ELF-1 (cell line): ENCODE measurements around the gene SLC34A3.

ENCODE experiments used
- DNase-seq: peaks from one replicate; pipeline ENCODE4 v3.0.0-alpha.2; 2016; ENCODE audit warnings: low read depth, low spot score

Gene SLC34A3

DNA sequence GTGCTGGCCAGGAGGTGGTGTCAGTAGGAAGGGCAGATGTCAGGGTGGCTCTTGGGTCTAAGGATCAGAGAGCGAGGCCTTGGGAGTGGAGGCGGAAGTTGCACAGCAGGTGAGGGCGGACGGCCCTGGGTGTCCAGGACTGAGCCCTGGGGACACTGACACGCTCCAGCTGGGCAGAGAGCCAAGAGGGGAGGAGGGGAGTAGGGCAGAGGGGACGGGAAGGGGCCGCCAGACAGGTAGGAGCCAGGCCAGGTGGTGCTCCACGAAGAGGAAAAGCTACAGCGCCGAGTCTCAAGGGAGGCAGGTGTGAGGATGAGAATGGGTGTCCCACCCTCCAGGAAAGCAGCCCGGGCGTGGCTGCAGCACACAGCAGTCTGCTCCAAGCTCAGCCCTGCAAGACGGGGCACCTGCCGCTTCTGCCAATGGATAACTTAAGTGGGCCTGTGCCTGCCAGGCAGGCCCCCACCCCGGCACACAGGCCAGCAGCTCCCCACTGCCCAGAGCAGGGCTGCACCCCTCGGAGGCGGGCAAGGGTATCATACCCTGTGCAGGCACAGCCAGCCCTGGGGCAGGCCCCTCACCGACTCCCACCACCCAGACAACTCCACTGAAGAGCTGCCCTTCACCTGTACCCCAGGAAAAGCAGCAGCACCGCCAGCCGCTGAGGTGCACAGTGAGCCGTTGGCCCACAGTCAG lies 35.0 kb upstream of the SLC34A3 start:
- no peak for DNase-seq

DNA sequence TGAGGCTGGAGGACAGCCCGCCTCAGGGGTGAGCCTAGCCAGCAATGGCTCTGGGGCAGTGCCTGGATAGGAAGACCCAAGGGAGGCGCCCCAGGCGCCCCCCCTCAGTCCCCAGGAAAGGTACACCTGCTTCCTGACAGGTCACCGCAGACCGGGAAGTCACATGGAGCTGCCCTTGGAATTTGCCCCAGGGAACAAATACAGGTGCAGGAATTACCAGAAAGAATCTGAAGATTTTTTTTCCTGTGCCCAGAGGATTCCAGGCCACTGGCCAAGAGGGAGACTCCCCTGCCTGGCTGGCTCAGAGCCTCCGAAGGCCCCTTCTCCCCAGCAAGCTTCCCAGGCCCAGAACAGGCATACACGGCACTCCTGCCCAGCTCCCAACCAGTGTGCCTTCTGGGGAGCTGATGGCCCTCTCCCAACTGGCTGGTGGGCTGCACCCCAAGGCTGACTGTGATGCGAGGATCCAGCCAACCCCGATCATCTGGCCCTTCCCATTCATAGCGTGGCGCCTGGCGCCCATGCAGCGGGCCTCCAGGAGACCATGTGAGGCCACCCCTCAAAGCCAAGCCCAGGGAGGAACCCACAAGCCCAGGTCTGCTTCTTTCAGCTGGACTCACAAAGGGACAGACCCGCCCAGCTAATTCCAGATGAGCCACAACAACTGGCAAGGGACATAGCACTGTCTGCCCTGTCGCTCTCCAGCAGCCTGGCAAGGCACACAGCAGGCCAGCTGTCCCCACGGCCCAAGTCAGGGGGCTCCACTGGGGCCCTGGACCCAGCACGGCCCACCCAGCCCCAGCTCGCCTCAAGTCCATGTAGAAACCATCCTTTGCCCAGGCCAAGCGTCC lies 32.4 kb upstream of the SLC34A3 start:
- peak; percentile 52 for DNase-seq

DNA sequence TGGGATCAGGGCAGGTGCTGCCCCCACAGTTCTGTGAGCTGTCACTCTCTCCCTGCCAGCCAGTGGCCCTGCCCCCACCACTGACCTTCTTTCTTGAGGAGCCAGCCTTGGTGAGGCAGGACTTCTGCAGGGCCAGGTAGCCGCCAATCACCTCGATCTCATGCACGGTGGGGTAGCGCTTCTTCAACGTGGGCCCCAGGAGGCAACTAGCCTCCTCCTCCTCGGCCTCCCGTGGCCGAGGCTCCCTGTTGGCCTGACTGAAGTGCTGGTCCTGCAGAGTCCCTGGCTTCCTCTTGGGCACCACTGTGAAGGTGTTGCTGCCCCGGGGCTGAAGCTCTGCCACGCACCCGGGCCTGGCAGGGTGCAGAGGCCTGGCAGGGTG lies 31.8 kb upstream of the SLC34A3 start:
- DNase-seq = no peak

DNA sequence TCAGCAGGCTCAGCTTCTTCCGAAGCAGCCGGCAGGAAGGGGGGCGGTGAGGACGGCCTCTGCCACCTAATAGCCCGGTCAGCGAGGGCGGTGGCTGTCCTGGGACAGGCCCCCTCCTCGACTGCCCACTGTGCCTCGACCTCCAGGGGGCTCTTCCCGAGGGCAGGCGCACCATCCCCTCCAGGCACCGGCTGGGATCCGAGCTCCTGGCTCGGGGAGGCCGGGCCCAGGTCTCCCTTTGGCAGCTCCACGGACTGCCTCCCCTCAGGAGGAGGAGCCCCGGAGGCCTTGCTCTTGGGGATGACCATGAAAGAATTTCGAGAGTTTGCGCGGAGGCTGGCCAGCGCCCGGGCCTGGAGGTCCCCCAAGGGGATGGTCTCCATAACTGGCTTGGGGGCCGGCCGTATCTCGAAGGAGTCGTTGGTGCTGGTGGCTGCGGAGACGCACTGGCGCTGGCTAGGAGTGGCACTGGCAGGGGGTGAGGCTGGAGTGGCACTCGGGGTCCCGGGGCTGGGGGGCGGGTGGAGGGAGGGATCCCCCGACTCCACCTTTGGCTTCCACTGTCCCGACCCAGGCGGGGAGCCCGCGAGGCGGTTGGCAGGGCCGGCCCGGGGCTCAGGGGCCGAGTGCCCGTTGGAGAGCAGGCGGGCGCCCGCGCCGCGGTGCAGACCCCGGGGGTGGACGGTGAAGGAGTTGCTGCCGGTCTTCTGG lies 31.1 kb upstream of the SLC34A3 start:
- peak; percentile 38 for DNase-seq

DNA sequence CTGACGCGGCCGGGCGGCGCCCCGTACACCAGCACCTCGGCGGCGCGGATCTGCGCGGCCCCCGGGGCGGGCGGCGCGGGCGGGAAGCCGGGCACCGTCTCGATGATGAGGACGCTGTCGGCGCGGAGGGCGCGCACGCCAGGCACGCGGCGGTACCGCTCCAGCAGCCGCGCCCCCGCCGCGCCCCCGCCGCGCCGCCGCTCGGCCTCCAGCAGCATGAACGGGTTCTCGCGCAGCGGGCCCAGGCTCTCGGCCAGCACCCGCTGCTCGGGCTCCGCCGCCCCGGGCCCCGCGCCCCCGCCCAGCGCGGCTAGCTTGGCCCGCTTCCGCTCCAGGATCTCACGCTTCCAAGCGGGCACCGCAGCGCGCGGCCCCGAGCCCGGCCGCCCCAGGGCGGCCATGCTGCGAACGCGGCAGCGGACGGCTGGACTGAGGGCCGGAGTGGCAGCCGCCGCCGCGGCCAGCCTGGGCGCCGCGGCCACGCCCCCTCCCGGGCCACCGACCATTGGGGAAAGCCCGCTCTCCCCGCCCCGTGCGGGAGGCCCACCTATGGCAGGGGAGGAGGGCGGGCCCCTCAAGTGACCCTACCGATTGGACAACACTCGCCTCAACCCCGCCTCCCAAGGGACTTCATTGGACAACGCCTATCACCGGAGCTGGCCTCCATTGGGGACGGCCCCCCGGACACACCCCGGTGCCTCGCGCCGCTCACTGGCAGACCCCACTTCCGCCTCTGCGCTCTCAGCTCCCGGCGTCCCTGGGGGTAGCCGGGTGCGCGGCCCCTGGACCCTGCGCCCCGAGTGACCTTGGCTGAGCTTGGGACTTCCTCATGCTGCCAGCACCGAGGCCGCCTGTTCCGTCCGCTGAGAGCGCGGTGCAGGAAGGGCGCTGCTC lies 30.1 kb upstream of the SLC34A3 start, which contains the start of gene TPRN:
TSS of gene TPRN (minus strand) at position 431 of the 894 bp plus-strand sequence. CDS start at position 401, 30 bp downstream.
- peak; percentile 99 for DNase-seq

DNA sequence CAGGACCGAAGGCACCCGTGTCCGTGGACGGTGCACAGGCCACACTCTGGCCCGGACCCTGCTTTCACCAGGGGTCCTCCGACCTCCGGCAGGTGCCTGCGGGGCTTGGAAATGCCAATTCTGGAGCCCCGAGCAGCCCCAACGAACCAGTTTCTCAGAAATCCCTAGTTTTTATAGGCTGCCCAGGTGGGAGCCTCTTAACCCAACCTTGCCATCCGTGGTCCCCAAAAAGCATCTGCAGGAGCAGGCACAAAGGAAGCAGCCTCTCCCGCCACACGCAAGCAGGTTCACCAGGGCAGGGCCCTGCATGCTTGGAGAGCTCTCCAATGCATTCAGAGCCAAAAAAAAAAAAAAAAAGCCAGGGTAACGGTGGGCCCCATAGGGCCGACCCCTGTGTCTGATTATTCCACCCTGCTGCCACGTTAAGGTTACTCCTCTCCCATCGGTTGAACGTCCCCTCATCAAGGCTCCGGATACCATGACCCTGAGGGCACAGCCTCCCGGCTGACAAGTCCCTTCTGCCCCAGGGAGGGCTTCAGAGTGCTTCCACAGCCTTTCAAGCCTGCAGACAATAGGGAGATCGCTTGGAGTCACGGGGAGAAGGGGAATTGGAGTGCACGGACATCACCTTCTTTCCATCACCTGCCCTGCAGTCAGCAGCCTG lies 29.4 kb upstream of the SLC34A3 start:
- DNase-seq = peak; percentile 50

DNA sequence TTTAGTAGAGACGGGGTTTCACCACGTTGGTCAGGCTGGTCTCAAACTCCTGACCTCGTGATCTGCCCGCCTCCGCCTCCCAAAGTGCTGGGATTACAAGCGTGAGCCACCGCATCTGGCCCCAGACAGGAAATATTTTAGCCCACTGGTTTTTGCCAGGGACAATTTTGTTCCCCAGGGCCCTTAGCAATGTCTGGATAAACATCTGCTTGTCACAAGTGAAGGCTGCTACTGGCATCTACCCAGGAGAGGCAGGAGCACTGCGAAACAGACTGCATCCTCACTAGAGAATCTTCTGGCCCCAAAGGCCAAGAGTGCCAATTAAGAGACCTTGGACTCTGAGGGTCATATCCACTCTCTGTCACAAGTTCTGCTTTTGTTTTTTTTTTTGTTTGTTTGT lies 27.7 kb upstream of the SLC34A3 start:
- DNase-seq = no peak

DNA sequence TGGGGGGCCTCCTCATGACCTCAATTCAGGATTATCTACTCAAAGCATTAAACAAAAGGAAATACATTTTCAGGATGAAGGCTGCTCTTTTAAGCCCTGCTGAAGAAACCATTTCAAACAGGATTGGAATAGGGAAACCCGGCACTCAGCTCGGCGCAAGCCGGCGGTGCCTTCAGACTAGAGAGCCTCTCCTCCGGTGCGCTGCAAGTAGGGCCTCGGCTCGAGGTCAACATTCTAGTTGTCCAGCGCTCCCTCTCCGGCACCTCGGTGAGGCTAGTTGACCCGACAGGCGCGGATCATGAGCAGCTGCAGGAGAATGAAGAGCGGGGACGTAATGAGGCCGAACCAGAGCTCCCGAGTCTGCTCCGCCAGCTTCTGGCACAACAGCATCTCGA lies 26.0 kb upstream of the SLC34A3 start:
- no peak for DNase-seq

DNA sequence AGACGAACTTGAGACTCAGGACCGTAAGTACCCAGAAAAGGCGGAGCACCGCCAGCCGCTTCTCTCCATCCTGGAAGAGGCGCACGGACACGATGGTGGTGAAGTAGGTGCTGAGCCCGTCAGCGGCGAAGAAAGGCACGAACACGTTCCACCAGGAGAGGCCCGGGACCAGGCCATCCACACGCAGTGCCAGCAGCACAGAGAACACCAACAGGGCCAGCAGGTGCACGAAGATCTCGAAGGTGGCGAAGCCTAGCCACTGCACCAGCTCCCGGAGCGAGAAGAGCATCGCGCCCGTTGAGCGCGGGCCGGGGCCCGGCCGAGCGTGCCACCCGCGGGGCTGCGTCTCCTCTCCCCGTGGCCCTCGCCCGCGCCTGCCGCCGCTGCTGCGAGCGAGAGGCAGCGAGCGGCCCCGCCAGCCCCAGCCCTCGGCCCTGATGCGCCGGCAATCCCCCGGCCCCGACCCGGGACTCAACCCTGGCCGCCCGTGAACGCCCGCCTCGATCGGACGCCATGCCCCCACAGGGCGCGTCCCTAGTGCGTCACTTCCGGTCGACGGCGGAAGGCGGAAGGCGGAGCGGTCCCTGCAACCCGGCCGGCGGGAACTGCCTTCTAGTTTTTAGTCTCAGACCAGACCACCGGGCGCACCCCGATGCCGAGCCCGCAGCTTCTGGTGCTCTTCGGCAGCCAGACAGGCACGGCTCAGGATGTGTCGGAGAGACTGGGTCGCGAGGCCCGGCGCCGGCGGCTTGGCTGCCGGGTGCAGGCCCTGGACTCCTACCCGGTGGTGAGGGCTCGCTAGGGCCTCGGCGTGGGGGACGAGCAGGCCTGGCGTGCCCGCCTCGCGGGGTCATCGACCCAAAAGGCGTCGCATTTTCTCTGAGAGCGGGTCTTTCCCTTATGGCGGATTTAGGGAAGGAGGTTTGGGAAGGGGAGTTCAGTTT lies 25.3 kb upstream of the SLC34A3 start, which contains the start of the genes NDOR1 and TMEM203:
TSS of gene NDOR1 (plus strand) at position 575 of the 944 bp plus-strand sequence. CDS start at position 653, 78 bp downstream.
TSS of gene TMEM203 (minus strand) at position 523 of the 944 bp plus-strand sequence. CDS start at position 289, 234 bp downstream.
- peak; percentile 90 for DNase-seq

DNA sequence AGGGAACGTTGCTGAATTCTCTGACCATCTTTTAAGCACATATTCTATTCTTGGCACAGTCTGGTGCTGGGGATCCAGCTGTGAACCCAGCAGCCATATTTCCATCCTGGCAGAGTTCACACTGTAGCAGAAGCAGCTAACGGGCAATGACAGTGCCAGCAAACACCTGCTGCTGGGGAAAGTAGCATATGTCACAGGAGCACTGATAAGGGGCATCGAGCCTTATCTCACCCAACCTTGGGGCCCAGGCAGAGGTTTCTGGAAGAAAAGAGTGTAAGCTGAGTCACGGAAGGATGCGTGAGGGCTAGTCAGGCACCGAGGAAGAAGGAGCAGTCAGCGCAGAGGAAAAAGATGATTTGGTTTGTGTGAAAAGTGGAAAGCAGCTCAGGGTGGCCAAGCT lies 24.1 kb upstream of the SLC34A3 start:
- no peak for DNase-seq

DNA sequence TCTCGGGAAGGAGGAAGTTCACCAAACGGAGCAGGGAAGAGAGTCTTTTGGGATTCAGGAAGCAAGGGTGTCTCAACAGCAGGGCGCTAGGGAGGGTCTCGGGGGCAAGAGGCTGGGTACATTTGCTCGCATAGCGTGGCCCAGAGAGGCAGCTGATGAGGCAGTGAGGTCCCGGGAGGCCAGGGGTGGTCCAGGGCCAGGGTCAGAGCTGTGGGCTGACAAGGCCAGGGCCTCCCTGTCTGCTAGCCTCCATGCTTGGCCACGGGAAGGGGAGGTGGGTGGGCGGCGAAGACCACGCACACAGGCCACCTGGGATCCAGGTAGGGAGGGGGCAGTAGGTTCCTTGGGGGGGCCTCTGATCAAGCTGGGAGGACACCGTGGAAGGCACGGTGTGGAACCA lies 19.2 kb upstream of the SLC34A3 start:
- DNase-seq = no peak

DNA sequence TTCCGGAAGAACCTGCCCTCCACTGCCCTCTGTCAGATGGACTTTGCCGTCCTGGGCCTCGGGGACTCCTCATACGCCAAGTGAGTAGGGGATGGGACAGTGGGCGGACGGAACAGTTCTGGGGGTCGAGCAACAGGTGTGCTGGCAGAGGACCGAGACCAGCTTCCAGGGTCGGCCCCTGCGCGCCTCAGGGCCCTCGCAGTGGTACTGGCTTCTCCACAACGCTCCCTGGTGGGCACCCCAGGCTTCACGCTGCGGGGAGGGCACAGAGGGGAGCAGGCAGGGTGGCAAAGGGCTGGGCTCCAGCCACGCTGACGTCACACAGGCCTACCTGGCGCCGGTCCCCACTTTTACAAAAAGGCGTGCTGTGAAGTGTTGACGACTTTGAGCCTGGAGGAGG lies 18.2 kb upstream of the SLC34A3 start:
- no peak for DNase-seq

DNA sequence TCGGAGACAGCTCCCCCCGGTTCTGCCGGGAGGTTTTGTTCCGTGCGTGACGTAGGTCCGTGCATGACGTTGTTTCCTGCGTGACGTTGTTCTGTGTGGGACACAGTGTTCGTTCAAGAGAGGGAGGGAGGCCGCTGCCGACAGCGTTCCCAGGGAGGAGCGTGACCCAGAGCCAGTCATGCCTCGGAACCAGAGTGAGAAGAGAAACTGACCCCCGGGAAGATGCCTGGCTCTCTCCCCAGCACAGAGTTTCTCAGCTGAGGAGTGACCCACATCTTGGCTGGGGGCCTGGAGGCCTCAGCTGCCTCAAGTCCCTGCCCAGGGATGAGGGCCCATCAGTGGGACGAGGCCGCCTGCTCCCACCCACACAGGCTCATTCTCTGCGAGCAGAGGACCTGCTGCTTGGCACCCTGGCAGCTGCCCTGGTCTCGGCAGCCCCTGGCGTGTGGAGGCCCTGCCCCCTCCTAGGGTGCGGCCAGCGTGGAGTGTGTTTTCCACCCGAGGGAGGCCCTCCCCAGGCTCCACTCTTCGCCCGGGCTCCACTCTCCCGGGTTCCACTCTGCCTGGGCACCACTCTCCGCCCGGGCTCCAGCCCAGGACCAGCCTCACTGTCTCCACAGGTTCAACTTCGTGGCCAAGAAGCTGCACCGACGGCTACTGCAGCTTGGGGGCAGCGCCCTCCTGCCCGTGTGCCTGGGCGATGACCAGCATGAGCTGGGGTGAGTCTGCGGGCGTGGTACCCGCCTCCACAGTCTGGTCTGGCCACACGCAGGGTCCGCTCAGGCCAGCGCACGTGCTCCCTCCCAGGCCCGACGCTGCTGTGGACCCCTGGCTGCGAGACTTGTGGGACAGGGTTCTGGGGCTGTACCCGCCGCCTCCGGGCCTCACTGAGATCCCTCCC lies 17.3 kb upstream of the SLC34A3 start:
- no peak for DNase-seq

DNA sequence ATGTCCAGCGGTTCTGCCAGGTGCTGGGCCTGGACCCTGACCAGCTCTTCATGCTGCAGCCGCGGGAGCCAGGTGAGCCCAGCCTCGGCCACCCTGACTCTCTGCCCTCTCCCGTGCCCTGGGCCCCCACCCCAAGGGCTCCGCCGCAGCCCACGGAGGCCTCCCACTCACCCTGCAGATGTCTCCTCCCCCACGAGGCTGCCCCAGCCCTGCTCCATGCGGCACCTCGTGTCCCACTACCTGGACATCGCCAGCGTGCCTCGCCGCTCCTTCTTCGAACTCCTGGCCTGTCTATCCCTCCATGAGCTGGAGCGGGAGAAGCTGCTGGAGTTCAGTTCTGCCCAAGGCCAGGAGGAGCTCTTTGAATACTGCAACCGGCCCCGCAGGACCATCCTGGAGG lies 16.1 kb upstream of the SLC34A3 start:
- no peak for DNase-seq

DNA sequence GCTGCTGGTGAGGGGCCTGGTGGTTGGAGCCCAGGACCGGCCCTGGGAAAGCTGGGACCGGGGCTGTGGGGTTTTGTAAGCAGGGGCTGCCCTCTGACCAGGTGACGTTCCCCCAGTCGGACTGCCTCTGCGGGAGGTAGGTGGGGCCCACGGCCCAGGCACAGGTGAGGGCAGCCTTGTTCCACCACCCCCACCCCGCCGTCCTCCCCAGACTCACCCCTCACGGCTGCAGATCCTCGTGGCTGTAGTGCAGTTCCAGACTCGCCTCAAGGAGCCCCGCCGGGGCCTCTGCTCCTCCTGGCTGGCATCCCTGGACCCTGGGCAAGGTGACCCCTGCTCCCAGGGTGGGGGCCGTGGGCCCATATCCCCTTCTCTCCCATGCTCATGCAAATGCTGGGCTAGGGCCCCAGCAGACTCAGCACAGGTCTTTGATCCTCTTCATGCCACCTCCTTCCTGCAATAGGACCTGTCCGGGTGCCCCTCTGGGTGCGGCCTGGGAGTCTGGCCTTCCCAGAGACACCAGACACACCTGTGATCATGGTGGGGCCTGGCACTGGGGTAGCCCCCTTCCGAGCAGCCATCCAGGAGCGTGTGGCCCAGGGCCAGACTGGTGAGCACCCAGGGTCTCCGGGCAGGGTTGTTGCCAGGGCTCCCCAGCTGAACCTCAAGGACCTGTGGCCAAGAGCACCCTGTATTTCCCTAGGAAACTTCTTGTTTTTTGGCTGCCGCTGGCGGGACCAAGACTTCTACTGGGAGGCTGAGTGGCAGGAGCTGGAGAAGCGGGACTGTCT lies 15.3 kb upstream of the SLC34A3 start:
- DNase-seq = no peak

DNA sequence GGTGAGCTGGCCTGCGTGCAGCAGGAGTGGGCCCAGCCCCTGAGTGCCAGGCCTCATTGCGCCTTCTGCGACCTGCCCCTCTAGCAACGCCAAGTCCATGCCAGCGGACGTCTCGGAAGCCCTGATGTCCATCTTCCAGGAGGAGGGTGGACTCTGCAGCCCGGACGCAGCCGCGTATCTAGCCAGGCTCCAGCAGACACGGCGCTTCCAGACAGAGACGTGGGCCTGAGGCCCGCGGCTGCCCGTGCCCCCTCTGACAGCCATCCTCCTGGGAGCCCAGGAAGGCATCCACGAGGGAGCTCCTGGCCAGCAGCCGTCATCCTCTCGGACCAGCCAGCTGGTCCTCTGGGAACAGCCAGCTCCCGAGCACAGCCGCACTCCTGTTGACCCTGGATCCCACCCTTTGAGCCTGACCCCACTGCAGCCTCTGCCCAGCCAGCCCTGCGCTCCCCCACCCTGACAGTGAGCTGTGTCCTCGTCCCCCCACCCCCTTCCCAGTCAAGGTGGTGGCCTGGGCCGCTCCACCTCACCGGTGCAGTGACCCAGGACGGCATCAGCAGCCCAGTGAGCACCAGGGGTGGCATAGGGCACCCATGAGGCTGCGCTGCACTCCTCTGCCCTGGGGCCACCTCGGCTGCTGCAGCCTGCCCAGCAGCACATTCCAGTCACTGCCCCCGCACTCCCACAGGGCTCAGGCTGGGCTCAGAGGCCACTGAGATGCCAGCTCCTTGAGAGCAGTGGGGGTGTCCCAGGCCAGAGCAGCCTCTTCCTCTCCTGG lies 14.3 kb upstream of the SLC34A3 start:
- DNase-seq = no peak
